AG09309 (cell line): Measurements from ENCODE around the gene GINS3.

Experiments used
- DNase-seq: peaks from one replicate; pipeline ENCODE4 v3.0.0-alpha.2; 2010; ENCODE audit warnings: low read depth
- H3K4me3 ChIP-seq: 2 replicates; pipeline ENCODE4 v1.5.1; 2011; ENCODE audit warnings: mild to moderate bottlenecking, low read depth, low read length, moderate library complexity; ENCODE audit not compliant: control insufficient read depth
- TF ChIP-seq, protein P1 (sequence below): IDR thresholded peaks from 2 replicates; pipeline ENCODE4 v1.5.1; 2011; ENCODE audit warnings: mild to moderate bottlenecking, low read depth, low read length, inconsistent platforms; ENCODE audit not compliant: insufficient read depth, control insufficient read depth; ENCODE audit errors: missing control alignments

The GINS3 gene

DNA sequence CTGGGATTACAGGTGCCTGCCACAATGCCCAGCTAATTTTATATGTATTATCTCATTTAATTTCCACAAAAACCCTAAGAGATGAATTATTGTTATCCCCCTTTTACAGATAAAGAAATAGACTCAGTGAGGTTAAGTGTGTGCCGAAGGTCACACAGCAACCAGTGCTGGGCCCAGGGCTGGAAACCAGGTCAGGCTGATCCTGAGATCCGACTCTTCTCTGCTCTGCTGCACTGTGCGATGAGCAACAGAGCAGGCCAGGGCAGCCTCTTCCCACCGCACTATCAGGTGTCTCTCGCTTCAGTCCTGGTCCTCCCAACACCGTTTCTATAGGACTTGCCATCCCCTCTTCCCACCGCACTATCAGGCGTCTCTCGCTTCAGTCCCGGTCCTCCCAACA lies 24.8 kb downstream of the GINS3 start:
- DNase-seq = no peak

DNA sequence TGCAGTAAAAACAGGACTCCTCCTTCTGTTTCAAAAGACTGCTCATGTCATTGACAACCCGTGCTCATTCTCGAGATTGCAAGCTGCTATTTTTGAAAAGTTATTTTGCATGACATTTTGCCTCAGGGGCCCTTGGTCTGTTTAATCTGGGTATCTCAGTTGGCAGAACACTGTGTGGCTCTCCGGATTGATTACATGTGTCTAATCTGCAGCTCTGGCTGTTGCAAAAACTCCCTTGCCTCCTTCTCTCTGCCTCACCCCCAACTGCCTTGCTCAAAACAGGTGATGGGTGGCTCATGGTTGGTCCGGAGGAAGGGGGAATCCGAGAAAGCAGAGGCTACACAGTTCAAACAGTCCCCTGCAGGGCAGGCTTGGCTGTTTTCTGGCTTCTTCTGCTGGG lies 25.3 kb downstream of the GINS3 start:
- no peak overlapping the region for H3K4me3 ChIP-seq
- no peak for DNase-seq
- TF ChIP-seq, protein P1, sequence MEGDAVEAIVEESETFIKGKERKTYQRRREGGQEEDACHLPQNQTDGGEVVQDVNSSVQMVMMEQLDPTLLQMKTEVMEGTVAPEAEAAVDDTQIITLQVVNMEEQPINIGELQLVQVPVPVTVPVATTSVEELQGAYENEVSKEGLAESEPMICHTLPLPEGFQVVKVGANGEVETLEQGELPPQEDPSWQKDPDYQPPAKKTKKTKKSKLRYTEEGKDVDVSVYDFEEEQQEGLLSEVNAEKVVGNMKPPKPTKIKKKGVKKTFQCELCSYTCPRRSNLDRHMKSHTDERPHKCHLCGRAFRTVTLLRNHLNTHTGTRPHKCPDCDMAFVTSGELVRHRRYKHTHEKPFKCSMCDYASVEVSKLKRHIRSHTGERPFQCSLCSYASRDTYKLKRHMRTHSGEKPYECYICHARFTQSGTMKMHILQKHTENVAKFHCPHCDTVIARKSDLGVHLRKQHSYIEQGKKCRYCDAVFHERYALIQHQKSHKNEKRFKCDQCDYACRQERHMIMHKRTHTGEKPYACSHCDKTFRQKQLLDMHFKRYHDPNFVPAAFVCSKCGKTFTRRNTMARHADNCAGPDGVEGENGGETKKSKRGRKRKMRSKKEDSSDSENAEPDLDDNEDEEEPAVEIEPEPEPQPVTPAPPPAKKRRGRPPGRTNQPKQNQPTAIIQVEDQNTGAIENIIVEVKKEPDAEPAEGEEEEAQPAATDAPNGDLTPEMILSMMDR = no peak

More for the DNA sequence above, 24.8 kb downstream of the GINS3 start:
- no peak overlapping the region for H3K4me3 ChIP-seq
- TF ChIP-seq, protein P1 = no peak

DNA sequence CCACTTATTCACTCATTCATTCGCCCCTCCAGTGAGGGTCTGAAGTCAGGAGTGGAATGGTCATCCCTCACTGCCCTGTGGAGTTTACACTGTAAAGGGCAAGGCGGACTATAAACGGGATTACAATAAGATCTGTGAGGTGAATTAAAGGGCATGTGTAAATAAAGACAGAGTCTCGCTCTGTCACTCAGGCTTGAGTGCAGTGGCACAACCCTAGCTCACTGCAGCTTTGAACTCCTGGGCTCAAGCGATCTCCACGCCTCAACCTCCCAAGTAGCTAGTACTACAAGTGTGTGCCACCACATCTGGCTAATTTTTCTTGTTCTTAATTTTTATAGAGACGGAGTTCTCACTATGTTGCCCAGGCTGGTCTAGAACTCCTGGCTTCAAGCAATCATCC lies 25.8 kb downstream of the GINS3 start:
- DNase-seq = no peak
- H3K4me3 ChIP-seq = no peak overlapping the region
- TF ChIP-seq, protein P1 = no peak

DNA sequence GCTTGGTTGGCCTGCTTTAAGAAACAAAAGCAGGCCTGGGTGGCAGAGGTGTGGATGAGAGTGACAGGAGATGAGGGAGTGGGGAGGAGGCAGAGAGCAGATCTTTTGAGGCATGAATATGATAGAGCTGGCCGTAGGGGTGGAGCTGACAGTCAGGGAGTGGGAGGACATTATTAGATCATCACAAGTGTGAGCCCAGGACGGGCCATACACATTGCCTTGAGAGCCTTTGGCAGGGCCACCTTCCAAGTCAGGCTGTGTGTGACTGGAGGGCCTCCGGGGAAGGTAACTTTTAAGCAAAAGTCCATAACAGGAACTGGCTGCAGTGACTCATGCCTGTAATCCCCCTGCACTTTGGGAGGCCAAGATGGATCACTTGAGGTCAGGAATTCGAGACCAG lies 26.3 kb downstream of the GINS3 start:
- DNase-seq = no peak
- TF ChIP-seq, protein P1 = no peak
- H3K4me3 ChIP-seq = no peak overlapping the region

DNA sequence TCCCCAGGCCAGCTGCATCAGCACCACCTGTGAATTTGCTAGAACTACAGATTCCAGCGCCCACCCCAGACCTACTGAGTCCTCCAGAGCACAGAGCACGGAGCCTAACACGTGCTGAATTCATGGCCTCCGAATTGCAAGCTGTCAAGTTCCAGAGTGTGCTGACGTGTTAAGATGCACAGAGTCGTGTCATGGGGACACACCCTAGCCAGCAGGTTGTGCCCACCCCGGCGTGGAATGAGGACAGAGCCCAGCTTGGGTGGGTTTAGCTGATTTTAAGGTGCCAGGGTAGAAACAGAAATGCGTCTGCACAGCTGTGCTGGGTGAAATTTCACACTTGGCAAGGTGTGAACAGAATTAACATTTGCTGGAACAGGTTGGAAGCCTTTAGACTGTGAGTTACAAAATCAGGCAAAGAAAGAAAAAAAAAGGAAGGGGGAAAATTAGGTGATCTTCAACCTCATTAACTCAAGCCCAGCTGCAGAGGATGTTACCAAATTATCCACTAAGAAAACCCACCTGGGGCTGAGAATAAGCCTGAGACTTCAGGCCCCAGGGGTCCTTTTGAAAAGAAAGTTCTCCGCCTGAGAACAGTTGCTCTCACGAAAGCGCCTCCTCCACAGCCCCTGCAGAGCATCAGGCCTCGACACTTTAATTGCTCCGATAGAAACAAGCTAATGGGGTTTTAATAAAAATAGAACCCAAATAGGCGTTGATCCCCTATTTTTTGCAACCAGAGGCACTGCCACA lies 27.1 kb downstream of the GINS3 start:
- DNase-seq = no peak
- TF ChIP-seq, protein P1 = no peak
- no peak overlapping the region for H3K4me3 ChIP-seq

DNA sequence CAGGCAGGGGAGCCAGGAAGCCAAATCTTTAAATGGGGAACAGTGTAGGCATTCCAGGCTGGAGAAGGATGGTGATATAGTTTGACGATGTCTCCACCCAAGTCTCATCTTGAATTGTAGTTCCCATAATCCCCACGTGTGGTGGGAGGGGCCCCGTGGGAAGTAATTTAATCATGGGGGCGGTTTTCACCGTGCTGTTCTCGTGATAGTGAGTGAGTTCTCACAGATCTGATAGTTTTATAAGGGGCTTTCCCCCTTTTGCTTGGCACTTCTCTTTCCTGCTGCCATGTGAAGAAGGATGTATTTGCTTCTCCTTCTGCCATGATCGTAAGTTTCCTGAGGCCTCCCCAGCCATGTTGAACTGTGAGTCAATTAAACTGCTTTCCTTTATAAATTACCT lies 28.8 kb downstream of the GINS3 start:
- no peak for DNase-seq
- TF ChIP-seq, protein P1 = no peak
- no peak overlapping the region for H3K4me3 ChIP-seq
